H7 (cell line): ENCODE results near the gene LCMT1. TPM values are rescaled to one million over a fixed set of nuclear protein-coding genes. Genes with fewer than 3 reads are reported as not detected.
"Not testable (repeated sequence)": the region's sequence is repeated elsewhere in the genome, so short reads cannot be mapped to it uniquely, and the experiment has no call there.

Experiments used
- DNase-seq: peaks from one replicate; pipeline ENCODE4 v3.0.0; 2012
- H3K27me3 ChIP-seq: 2 replicates; pipeline ENCODE4 v1.6.0; 2011; ENCODE audit warnings: mild to moderate bottlenecking, low read length; ENCODE audit not compliant: control insufficient read depth, insufficient read depth
- H3K36me3 ChIP-seq: replicated peaks from 2 replicates; pipeline ENCODE4 v1.5.1; 2011; ENCODE audit warnings: low read length; ENCODE audit not compliant: control insufficient read depth, insufficient read depth
- H3K4me3 ChIP-seq: 2 replicates; pipeline ENCODE4 v1.5.1; 2011; ENCODE audit warnings: low read depth, mild to moderate bottlenecking, control low read depth, low read length, moderate library complexity; ENCODE audit not compliant: insufficient read depth
- total RNA-seq: library from RNA; depleted of rRNA; stranded (reverse); fragments of >200 nt; shearing (Covaris generic); gene quantifications from 2 replicates; pipeline ENCODE4 v1.2.3, GENCODE V29; 2014; rRNA removed

The LCMT1 gene
- 32.5 and 37.6 TPM in 2 replicates for total RNA-seq

DNA sequence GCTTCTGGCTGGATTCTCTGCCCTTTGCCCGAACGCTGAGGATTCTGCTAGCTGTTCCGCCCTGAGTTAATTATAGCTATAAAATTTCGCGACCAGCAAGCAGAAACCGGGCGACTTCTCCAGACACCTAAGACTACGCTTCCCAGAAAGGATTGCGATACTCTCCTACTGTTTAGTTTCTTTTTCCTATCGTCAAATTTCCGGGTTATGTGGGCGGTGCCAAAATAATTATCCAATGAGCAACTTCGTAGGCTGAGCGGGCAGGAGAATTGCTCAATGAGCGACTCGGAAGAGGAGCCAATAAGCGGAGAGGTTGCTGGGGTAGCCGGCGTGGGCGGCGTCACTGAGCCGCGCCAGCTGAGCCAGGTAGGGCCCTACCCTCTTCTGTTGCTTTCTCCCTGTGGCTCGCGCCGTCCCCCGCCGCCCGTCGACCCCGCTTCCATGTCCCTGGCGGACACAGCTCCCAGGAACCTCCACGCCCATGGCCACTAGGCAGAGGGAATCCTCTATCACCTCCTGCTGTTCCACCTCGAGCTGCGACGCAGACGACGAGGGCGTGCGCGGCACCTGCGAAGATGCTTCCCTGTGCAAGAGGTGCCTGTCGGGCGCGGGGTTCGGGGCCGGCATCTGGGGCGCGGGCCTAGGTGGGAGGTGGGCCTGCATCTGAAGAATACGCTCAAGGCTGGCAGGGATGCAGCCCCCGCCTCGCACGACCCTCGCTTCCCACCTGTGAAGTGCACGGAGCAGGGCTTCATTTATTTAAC lies at the start of gene LCMT1:
Gene LCMT1, plus strand, starts transcription at position 340 of the 764 bp plus-strand sequence. Its CDS starts 142 bp downstream, at position 482.
- Histone ChIP-seq H3K27me3 (no peaks in the 10 kb centered on the region), H3K36me3 (0 out of 2 replicates have a peak, but pooled peaks cover 1% of the 10 kb centered on the region), H3K4me3 (peak within 1 kb of the TSS; percentile 87)
- peak; percentile 97 for DNase-seq

DNA sequence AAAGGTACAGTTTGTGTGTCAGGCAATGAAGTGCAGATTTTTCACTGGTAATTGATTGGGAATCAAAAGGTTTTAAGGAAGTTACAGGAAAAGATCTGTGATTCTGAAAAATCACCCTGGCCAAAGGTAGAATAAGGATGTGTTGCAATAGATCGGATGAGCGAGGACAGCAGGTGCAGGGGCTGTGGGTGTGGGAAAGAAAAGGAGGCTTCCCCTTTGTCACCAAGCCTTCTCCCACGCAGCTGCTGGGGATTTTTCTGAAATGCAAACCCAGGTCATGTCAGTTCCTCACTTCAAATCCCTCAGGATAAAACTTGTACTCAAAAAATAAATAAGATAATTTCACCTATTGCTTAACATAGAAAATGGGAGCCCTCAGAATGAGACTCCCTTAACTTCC lies 48.4 kb upstream of the LCMT1 start:
- H3K36me3 ChIP-seq = no peaks in the 10 kb centered on the region

DNA sequence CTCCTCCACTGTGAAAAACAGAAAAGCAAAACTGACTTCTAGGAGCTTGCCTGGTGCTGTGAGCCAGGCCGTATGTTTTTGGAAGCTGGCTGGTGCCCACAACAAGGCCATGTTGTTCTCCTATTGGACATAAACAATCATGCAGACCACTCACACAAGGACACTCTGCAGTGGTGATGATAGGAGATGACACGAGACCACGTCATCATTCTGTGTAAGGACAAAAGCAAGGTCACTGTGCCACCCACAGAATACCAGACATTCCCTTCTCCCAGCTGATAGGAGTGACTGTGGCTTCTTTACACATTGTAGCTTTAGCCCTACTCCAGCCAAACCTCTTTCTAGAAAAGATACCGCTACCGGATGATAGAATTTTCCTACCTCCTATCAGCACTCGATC lies 47.7 kb upstream of the LCMT1 start:
- no peak overlapping the region for H3K4me3 ChIP-seq
- peaks cover 3% of the 10 kb centered on the region; the same call in 1 of the 2 replicates for H3K27me3 ChIP-seq
- no peaks in the 10 kb centered on the region for H3K36me3 ChIP-seq
- DNase-seq = no peak

More for the DNA sequence above, 48.4 kb upstream of the LCMT1 start:
- no peak overlapping the region for H3K4me3 ChIP-seq
- peaks cover 3% of the 10 kb centered on the region; the same call in 1 of the 2 replicates for H3K27me3 ChIP-seq
- no peak for DNase-seq

DNA sequence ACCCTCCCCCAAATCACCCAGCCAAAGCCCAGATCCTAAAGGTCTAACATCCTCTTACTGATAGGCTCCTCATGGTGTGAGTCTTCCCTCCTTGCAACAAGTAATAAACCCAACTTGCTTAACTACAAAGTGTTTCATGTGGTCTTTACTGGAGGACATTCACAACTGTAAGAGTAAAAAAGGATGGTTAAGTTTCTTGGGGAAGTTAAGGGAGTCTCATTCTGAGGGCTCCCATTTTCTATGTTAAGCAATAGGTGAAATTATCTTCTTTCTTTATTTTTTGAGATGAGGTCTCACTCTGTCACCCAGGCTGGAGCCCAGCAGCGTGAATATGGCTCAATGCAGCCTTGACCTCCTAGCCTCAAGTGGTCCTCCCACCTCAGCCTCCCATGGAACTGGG lies 47.3 kb upstream of the LCMT1 start:
- H3K27me3 ChIP-seq, DNase-seq, H3K36me3 ChIP-seq, H3K4me3 ChIP-seq: not testable (repeated sequence)

DNA sequence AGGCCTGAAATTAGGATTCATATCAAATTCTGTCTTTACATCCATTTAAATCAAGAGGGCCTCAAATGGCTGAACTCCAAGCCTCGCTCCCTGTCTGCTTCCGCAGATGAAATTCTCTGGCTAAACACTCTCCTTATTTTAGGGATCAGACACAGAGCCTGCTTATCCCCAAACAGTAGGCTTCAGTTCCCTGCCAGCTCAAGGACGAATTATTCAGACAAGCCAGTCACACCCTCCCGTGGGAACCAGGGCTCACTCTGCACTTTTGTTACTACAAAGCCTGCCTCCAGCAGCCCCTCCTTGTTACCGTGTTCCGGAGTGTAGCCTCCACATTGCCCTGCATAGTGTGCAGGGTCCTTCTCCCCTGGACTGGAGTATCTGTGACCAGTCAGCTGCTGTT lies 46.6 kb upstream of the LCMT1 start:
- peaks cover 3% of the 10 kb centered on the region; the same call in 1 of the 2 replicates for H3K27me3 ChIP-seq
- no peaks in the 10 kb centered on the region for H3K36me3 ChIP-seq
- no peak overlapping the region for H3K4me3 ChIP-seq
- DNase-seq = no peak

DNA sequence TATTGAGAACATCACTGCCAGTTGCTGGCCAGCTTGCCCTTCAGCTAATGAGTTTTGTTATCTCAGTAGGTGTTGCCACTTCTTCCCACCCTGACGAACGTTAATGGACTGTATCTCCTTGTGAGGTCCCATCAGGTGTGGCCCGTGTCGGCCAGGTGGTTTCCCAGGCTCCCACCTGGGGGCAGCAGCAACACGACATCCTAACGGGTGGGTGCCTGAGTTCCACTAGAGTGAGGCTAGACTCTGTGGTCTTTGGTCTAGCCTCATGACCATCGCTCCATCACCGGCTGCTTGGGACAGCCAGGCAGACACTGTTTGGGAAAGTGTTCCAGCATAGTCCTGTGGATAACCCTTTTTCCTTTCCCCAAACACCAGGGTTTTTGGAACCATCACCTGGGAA lies 45.6 kb upstream of the LCMT1 start:
- H3K27me3 ChIP-seq = peaks cover 3% of the 10 kb centered on the region; the same call in 1 of the 2 replicates
- DNase-seq = peak; percentile 63
- H3K4me3 ChIP-seq = no peak overlapping the region
- H3K36me3 ChIP-seq = no peaks in the 10 kb centered on the region

DNA sequence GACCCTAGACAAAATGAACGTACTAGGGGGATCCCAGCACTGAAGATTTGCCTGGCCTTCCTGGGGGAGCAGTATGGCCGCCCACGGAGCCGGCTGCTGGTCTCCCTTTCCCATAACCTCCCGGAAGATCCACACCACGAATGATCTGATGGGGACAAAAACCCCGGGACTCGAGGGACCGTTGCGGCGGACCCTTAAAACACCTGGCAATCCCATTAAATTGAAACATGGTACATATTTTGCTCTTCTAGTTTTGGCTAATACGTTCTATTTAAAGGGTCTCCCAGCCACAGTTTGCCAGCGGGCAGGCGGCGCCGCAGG lies 45.2 kb upstream of the LCMT1 start:
- no peak for DNase-seq
- Histone ChIP-seq H3K27me3 (peaks cover 3% of the 10 kb centered on the region; the same call in 1 of the 2 replicates), H3K36me3 (no peaks in the 10 kb centered on the region), H3K4me3 (no peak overlapping the region)

DNA sequence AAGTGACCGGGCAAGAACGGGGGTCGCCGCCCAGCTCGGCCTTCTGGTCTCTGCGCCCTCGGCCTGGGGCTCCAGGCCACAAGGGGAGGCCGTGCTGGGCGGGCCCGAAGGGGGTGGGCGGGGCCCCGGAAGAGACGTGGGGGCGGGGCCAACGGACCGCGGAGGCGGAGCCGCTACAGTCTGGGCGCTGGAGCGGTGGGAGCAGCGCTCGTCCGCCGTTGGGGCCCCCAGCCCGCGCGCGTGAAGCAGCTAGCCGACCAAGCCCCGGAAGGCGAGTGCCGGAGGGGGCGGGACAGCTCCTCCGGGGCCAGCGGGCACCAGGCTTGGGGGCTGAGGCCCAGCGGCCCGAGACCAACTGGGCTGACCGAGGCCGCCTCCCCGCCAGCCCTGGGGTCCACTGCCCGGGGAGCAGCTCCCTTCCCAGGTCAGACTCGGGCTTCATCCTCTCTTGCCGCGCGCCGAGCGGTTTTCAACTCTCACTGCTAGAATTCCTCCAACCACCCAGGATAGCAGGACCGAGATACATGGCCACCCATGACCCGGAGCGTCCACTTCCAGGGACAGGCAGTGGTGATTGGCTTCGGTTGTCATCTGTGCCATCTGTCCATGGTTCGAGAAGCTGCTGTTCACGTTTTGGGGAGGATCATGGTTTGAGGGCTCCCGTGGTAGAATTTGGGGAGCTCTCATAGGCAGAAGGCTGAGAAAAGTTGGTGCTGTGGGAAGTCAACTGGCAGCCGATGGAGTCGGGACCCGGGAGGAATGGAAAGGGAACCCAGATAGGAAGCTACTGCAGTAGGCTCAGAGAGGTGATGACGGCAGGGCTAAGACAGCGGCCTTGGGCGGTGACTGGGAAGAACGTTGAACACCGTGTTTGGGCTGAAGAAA lies 44.6 kb upstream of the LCMT1 start:
- H3K27me3 ChIP-seq = peaks cover 3% of the 10 kb centered on the region; the same call in 1 of the 2 replicates
- DNase-seq = peak; percentile 99
- H3K4me3 ChIP-seq = peak overlapping the region; percentile 81
- H3K36me3 ChIP-seq = no peaks in the 10 kb centered on the region

DNA sequence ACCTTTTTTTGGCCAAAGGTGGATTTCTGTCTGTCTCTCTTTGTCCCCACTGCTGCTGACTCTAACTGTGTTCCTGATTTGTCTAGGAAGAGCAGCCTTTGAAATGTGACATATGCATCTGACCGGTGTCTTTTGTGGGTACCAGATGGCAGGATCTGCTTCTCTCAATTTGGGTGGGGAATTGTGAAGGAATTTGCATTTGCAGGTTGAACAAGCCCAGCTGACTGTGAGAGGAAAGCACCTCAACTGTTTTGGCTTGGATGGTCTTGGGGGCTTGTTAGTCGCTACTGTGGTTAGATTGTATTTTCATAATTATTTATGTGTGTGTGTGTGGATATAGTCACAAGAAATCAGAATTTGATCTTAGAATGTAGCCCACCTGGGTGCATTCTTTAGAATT lies 37.7 kb upstream of the LCMT1 start:
- Histone ChIP-seq H3K36me3 (no peaks in the 10 kb centered on the region), H3K4me3 (no peak overlapping the region), H3K27me3 (no peaks in the 10 kb centered on the region)
- DNase-seq = no peak

DNA sequence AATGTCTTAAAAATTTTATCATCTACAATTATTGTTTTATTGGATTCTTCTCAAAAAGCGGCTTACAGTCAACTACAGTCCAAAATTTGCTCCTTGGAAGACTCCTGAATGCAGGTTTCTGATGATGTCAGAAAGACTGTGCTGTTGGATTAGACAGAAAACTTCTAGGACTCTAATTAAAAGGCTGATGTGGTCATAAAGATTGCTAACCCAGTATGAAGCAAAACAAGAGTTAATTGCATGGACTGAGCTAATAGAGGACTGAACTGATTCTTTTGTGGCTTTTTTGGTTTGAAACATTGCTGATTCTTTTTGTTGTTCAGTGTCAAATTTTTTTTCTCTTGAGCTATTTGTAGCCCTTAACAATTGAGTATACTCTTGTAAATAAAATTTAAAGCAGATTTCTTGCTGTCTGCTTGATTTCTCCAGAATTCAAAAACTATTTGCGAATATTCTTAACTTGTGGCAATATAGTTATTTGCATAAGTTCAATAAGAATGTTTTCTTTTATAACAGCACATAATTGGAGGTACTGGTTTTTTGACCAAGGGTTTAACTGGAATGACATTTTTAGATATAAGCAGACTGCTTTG lies 33.1 kb upstream of the LCMT1 start:
- Histone ChIP-seq H3K4me3 (no peak overlapping the region), H3K27me3 (no peaks in the 10 kb centered on the region), H3K36me3 (no peaks in the 10 kb centered on the region)
- DNase-seq = no peak

DNA sequence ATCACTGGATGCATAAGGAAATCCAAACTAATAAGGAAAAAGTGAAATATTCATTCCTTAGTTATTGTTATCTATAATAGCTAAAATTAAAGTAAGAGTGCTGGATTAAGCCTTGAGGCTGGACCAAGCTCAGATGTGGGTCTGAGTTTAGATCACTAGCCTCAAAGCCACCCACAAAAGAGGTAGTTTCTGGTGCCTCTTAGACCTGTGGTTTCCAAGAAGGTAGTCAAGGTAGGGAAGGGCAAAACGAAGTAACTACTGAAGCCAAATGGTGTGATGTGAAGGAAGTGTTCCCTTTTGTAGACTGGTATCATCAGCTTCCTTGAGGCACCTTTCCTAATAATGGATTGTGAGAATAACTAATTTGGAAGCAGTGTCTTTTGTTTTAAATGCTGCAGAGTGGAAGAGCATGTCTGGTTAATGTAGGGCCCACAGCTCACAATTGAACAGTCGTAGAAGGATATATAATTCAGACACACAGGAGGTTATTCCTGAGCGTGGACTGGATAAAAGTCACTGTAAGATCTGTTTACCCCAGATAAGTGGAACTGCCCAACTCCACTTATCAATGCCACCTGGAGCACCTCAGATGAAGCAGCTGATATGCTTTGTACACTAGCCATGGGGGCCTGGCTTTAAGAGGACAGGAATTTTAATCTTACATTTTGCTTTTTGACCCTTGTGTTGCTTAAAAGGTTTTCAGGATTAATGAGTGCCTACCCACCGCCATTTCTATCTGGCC lies 31.7 kb upstream of the LCMT1 start:
- H3K4me3 ChIP-seq = no peak overlapping the region

DNA sequence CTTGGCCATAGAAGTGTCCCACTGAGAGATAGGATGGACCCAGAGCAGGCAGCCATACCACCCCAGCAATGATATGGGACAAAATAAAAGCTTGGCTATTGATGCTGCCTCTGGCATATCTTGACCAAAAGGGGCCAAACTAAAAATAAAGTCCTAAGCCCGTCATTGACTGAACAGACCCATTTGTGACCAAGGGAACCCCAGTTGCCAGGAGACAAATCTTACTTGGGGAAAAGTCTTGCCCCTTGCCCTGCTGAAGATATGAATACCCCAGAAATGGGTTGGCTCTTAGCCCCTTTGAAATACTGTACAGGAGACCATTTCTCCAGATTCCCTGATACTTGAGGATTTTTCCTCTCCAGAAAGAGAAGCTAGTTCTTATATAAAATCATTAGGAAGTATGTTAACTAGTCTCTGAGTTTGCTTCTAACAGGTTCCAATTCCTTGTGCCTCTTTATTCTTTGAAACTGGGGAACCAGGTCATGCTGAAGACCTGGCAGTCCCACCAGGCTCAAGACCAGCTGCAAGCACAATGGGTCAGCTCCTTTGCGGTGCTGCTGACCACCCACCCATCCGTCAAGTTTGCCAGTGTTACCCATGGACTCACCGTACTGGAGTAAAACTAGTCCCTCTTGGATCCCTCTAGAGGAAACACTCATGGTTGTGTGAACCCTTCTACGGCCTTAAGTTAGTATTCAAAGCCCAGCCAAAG lies 31.0 kb upstream of the LCMT1 start:
- Histone ChIP-seq H3K27me3 (no peaks in the 10 kb centered on the region), H3K4me3 (no peak overlapping the region), H3K36me3 (no peaks in the 10 kb centered on the region)
- no peak for DNase-seq

More for the DNA sequence above, 31.7 kb upstream of the LCMT1 start:
- Histone ChIP-seq H3K36me3 (no peaks in the 10 kb centered on the region), H3K27me3 (no peaks in the 10 kb centered on the region)
- DNase-seq = no peak

DNA sequence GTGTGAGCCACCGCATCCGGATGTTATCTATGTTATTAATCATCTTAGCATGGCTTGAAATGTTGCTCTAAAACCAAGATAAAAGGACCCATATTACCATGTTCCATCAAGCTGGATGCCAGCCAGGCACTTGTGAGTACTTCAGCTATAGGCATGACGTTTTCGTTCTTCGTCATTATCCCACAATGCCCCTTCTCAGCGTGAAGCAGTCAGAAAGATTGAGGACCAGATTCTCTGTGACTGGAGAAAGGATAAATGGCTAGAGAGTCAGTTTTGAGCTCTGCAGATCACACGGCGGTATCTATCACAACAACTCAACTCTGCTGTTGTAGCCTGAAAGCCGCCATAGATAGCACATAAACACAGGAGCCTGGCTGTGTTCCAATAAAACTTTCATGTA lies 29.8 kb upstream of the LCMT1 start:
- H3K27me3 ChIP-seq = no peaks in the 10 kb centered on the region
- no peak overlapping the region for H3K4me3 ChIP-seq
- DNase-seq = no peak
- H3K36me3 ChIP-seq = no peaks in the 10 kb centered on the region
